K562 (cell line): ENCODE data around the gene UBE2R2. TPM values are rescaled to one million over a fixed set of nuclear protein-coding genes. Genes with fewer than 3 reads are reported as not detected.
A peak's percentile ranks its signal among the peaks of the same experiment; 100 is the strongest.
"Not testable (repeated sequence)": the region's sequence is repeated elsewhere in the genome, so short reads cannot be mapped to it uniquely, and the experiment has no call there.

ENCODE experiments used
- ATAC-seq: fragments of 200-7000 bp; cut with Tn5 transposase; 3 replicates; pipeline ENCODE4 v1.9.1; 2020; ENCODE audit warnings: moderate library complexity
- BruUV-seq: library from RNA; stranded (reverse); fragments of 400-500 nt; replicated peaks from 2 replicates; lab custom pipeline; 2021; lab: Mats Ljungman, UMichigan
- CTCF ChIA-PET: fragments of 300-600 bp; formaldehyde crosslinking; extraction: SDS; loops from one replicate; lab custom pipeline; 2021; ENCODE audit warnings: low intra/inter-chr PET ratio; lab: Yijun Ruan, JAX
- POLR2A ChIA-PET: fragments of 300-600, 350-650 bp; sonication (Branson Sonifier 250); formaldehyde crosslinking; extraction: SDS; loops from one replicate; lab custom pipeline; 2021; ENCODE audit warnings: antibody characterized with exemption, inconsistent platforms; lab: Yijun Ruan, JAX
- DNase-seq, 4 experiments: peaks; one replicate each; pipeline versions ENCODE4 v3.0.0 to v3.0.0-alpha.2; 2011 to 2018; ENCODE audit warnings: low spot score in 3 of 4, mixed read lengths in 3 of 4; ENCODE audit errors: extremely low read depth in 1 of 4
- FAIRE-seq: peaks from 2 replicates; lab custom pipeline; 2011; peaks lifted over from hg19 to GRCh38; lab: Jason Lieb, UNC
- H2AFZ ChIP-seq: 2 replicates; pipeline ENCODE4 v1.6.0; 2011; ENCODE audit warnings: low read depth, low read length, control low read depth, inconsistent platforms
- H3K27ac ChIP-seq: fragments of 200-600 bp; 3 replicates; pipeline ENCODE4 v1.8.0; 2011; ENCODE audit warnings: low read depth, mild to moderate bottlenecking, control low read depth, inconsistent platforms, low read length, moderate library complexity, mixed read lengths; ENCODE audit errors: extremely low read depth
- H3K27me3 ChIP-seq, 2 experiments: fragments of 300-600 bp in 1 of 2; 2 replicates in 1 of 2; 3 replicates in 1 of 2; pipeline versions ENCODE4 v1.6.0 to v1.8.0; 2011; ENCODE audit warnings: inconsistent platforms in 2 of 2, low read length in 2 of 2, mild to moderate bottlenecking in 1 of 2, mixed read lengths in 1 of 2, moderate library complexity in 1 of 2; ENCODE audit not compliant: control insufficient read depth in 2 of 2, insufficient read depth in 2 of 2
- H3K36me3 ChIP-seq: fragments of 300-600 bp; 3 replicates; pipeline ENCODE4 v1.8.0; 2011; ENCODE audit warnings: mild to moderate bottlenecking, low read length, inconsistent platforms; ENCODE audit not compliant: control insufficient read depth, insufficient read depth
- H3K4me1 ChIP-seq, 2 experiments: fragments of 200-600 bp in 1 of 2; replicated peaks in 1 of 2; 2 replicates in 1 of 2; 3 replicates in 1 of 2; pipeline versions ENCODE4 v1.5.1 to v1.8.0; 2011; ENCODE audit warnings: inconsistent platforms in 2 of 2, low read length in 2 of 2, mild to moderate bottlenecking in 1 of 2, mixed read lengths in 1 of 2, moderate library complexity in 1 of 2; ENCODE audit not compliant: control insufficient read depth in 2 of 2, insufficient read depth in 2 of 2
- H3K4me2 ChIP-seq: 2 replicates; pipeline ENCODE4 v1.6.1; 2011; ENCODE audit warnings: low read length, control low read depth, inconsistent platforms, mixed read lengths; ENCODE audit not compliant: insufficient read depth
- H3K4me3 ChIP-seq: fragments of 200-600 bp; sonication (generic), shearing (Covaris generic); 2 replicates; pipeline ENCODE4 v1.5.1; 2016; ENCODE audit warnings: control low read depth, inconsistent platforms
- H3K79me2 ChIP-seq: fragments of 200-600 bp; 3 replicates; pipeline ENCODE4 v1.8.0; 2011; ENCODE audit warnings: low read length, inconsistent platforms; ENCODE audit not compliant: control insufficient read depth, insufficient read depth
- H3K9ac ChIP-seq, 2 experiments: 2 replicates each; pipeline versions ENCODE4 v1.6.0 to v1.6.1; 2011; ENCODE audit warnings: low read depth in 2 of 2, low read length in 2 of 2, control low read depth in 1 of 2, inconsistent platforms in 1 of 2, mild to moderate bottlenecking in 1 of 2, mixed read lengths in 1 of 2; ENCODE audit not compliant: insufficient read depth in 1 of 2
- H3K9me1 ChIP-seq: one replicate; pipeline ENCODE4 v1.6.0; 2011; ENCODE audit warnings: inconsistent platforms, mild to moderate bottlenecking, low read length, moderate library complexity; ENCODE audit not compliant: control insufficient read depth, insufficient read depth
- H3K9me3 ChIP-seq: replicated peaks from 2 replicates; pipeline ENCODE4 v1.5.1; 2011; ENCODE audit warnings: low read depth, low read length, inconsistent platforms; ENCODE audit not compliant: control insufficient read depth, insufficient read depth
- H4K20me1 ChIP-seq: replicated peaks from 2 replicates; pipeline ENCODE4 v1.6.1; 2011; ENCODE audit warnings: low read length, inconsistent platforms, mixed read lengths; ENCODE audit not compliant: control insufficient read depth, insufficient read depth
- RAD21 ChIP-seq, 2 experiments: fragments of 250-450 bp in 1 of 2; fragments of 450-650 bp in 1 of 2; sonication (Bioruptor Pico) in 1 of 2; formaldehyde crosslinking in 1 of 2; IDR thresholded peaks in 1 of 2; conservative IDR thresholded peaks in 1 of 2; 2 replicates each; pipeline versions ENCODE4 v1.4.0 to v1.8.0; 2020 to 2022; ENCODE audit warnings: mild to moderate bottlenecking in 2 of 2, moderate library complexity in 1 of 2
- SETDB1 ChIP-seq: IDR thresholded peaks from one replicate; pipeline ENCODE4 v1.6.1; 2012; ENCODE audit warnings: low read length, control low read depth, inconsistent platforms
- SRF ChIP-seq, 2 experiments: fragments of 250-450, 450-650 bp in 1 of 2; sonication (Bioruptor Pico) in 1 of 2; sonication (generic) in 1 of 2; formaldehyde crosslinking; IDR thresholded peaks; 2 replicates each; pipeline versions ENCODE4 v1.5.0 to v1.5.1; 2020 to 2022; ENCODE audit warnings: mild to moderate bottlenecking in 1 of 2, missing genetic modification reagents in 1 of 2
- WGBS: fragments of 100-300 bp; shearing (Covaris generic); methylation state at CpG from one replicate; pipeline ENCODE4 v1.1.6; 2016; ENCODE audit warnings: low coverage, mixed read lengths; ENCODE audit not compliant: insufficient coverage; ENCODE audit errors: missing lambda C conversion rate; 5-methylcytosine and 5-hydroxymethylcytosine counted together
- in situ Hi-C: fragments of 300-500 bp; cut with MboI; formaldehyde crosslinking; loops from 4 replicates; pipeline ENCODE4 v1.15.0; 2018; ENCODE audit warnings: inconsistent platforms, mixed read lengths
- intact Hi-C: fragments of 100-400 bp; cut with micrococcal nuclease; formaldehyde crosslinking; loops from 2 replicates; pipeline ENCODE4 v1.14.2; 2022
- polyA plus RNA-seq, 8 experiments: library from polyadenylated mRNA; depleted of rRNA in 4 of 8; stranded (reverse) in 5 of 8; unstranded in 3 of 8; fragments of >200 nt; fragmentation: Nextera tagmentation in 2 of 8; fragmentation: Illumina TruSeq in 1 of 8; extraction: Ambion mirVana in 2 of 8; extraction: Trizol in 1 of 8; gene quantifications; 2 replicates each; pipeline versions ENCODE4 v1.2.1 to v1.2.3, GENCODE V29; 2011 to 2014; ENCODE audit warnings: inconsistent platforms in 1 of 8, missing spikeins in 1 of 8
- total RNA-seq, 7 experiments: library from RNA; depleted of rRNA in 6 of 7; stranded (reverse); fragments of >200 nt in 6 of 7; fragmentation: Illumina TruSeq in 2 of 7; extraction: Trizol in 2 of 7; gene quantifications; 2 replicates each; pipeline versions ENCODE4 v1.2.1 to v1.2.3, GENCODE V29; 2011 to 2021; ENCODE audit warnings: low replicate concordance in 1 of 7
- TF ChIP-seq, protein P1 (sequence below), 3 experiments: IDR thresholded peaks in 2 of 3; conservative IDR thresholded peaks in 1 of 3; 2 replicates each; pipeline ENCODE4 v1.5.1; 2011 to 2012; ENCODE audit warnings: low read length in 3 of 3, mild to moderate bottlenecking in 3 of 3, control low read depth in 2 of 3, improper control_type of control experiment in 1 of 3, inconsistent platforms in 1 of 3, low read depth in 1 of 3, mixed read lengths in 1 of 3, moderate library complexity in 1 of 3; ENCODE audit not compliant: insufficient read depth in 2 of 3

The UBE2R2 gene
- total and polyA plus RNA-seq, 9 of the 15 experiments (the other 6 are each of a cell fraction or from before 2014, with no cell fraction given) = 7.8 to 26.2 (median 11.8) TPM

DNA sequence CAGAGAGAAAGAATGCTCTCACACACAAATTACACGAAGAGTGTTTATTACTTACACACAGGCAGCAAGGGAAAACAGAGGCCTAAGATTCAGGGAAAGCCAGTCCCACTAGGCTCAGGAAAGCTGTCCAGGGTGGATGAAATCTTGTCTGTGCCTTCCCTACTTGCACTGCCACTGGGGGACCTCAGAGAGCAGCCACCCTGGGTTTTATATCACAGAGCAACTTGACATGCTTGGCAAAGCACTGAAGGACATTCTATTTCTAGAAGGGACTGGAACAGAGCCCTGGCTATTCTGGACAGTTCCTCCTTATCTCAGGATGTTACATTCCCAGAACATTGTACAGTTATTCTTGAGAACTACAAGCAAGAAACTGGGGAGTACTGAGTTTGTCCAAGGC, 29.1 kb upstream of the UBE2R2 start:
- CTCF ChIA-PET = no interaction called here
- BruUV-seq = no TSS peak
- H3K79me2 ChIP-seq = no peaks in the 10 kb centered on the region

DNA sequence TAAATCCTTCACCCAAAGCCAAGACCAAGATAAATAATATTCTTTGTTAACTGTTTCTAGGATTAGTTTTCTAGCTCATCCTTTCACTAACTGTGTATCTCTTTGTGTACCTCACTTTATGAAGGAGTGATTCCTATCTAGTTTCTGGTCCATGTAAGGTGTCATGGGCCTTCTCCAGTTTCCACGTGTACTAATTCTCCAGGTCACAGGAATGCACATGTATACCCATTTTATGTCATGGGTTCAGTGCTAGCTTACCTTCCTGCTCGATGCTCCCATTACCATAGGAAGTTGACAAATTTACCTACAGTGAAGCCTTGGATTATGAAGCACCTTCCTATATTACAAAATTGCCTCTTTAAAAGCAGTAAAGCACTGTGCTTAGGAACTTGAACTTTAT, 27.5 kb upstream of the UBE2R2 start:
- H3K4me1 ChIP-seq, H4K20me1 ChIP-seq, BruUV-seq, DNase-seq, CTCF ChIA-PET, H3K36me3 ChIP-seq, ATAC-seq, H3K9me1 ChIP-seq, H3K4me2 ChIP-seq, H3K79me2 ChIP-seq, in situ Hi-C loops, H3K9ac ChIP-seq, H3K27me3 ChIP-seq, H3K9me3 ChIP-seq, H3K27ac ChIP-seq, FAIRE-seq, H2AFZ ChIP-seq, POLR2A ChIA-PET, H3K4me3 ChIP-seq: not testable (repeated sequence)
- WGBS = 31% methylated on average over 2 of the region's 2 CpGs
- intact Hi-C loops = loop anchor here (10.0 kb wide), 1 partner anchor 65 kb away; no protein-coding TSS in a partner anchor

More for the DNA sequence above, 29.1 kb upstream of the UBE2R2 start:
- H2AFZ ChIP-seq = no peak overlapping the region
- no peaks in the 10 kb centered on the region for H3K9me1 ChIP-seq
- no peak overlapping the region for H3K4me2 ChIP-seq
- H3K27me3 ChIP-seq = peaks cover 0 to 4% of the 10 kb centered on the region in 2 experiments; a peak in 1 of 5 replicates
- H3K36me3 ChIP-seq = no peaks in the 10 kb centered on the region
- peak in 1 of 2 experiments; percentile 21; a peak in 1 of 4 replicates for TF ChIP-seq RAD21 (CRISPR knock-in tag; conservative IDR thresholded peaks at IDR 0.05 in 1 of 2, IDR thresholded peaks at IDR 0.05 in 1 of 2)
- TF ChIP-seq, protein P1, sequence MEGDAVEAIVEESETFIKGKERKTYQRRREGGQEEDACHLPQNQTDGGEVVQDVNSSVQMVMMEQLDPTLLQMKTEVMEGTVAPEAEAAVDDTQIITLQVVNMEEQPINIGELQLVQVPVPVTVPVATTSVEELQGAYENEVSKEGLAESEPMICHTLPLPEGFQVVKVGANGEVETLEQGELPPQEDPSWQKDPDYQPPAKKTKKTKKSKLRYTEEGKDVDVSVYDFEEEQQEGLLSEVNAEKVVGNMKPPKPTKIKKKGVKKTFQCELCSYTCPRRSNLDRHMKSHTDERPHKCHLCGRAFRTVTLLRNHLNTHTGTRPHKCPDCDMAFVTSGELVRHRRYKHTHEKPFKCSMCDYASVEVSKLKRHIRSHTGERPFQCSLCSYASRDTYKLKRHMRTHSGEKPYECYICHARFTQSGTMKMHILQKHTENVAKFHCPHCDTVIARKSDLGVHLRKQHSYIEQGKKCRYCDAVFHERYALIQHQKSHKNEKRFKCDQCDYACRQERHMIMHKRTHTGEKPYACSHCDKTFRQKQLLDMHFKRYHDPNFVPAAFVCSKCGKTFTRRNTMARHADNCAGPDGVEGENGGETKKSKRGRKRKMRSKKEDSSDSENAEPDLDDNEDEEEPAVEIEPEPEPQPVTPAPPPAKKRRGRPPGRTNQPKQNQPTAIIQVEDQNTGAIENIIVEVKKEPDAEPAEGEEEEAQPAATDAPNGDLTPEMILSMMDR (IDR thresholded peaks at IDR 0.05 in 2 of 3, conservative IDR thresholded peaks at IDR 0.05 in 1 of 3; ENCODE audit: insufficient read depth in 2 of 3, low read depth in 1 of 3, low read length in 3 of 3) = 0 out of 6 replicates have a peak, but pooled peaks of 1 of the 3 experiments have one; percentile 15
- no peak for TF ChIP-seq SETDB1
- TF ChIP-seq SRF (CRISPR knock-in tag; IDR thresholded peaks at IDR 0.05) = peak in 1 of 2 experiments; percentile 88; a peak in 1 of 4 replicates
- intact Hi-C loops = loop anchor here (10.0 kb wide), 1 partner anchor 67 kb away; no protein-coding TSS in a partner anchor
- no peak for DNase-seq
- ATAC-seq = peak; percentile 19; the same call in 1 of the 3 replicates
- WGBS = 0% methylated on average over 1 of the region's 1 CpG
- POLR2A ChIA-PET = interaction anchor here (0.6 to 1.1 kb wide), 4 partner anchors 9 to 795 kb away, joined by 3 to 4 read pairs (median 3); no protein-coding TSS in a partner anchor
- H4K20me1 ChIP-seq = no peaks in the 10 kb centered on the region
- no peak overlapping the region for H3K4me3 ChIP-seq
- H3K4me1 ChIP-seq = peaks cover 0 to 7% of the 10 kb centered on the region in 2 experiments; a peak in 2 of 5 replicates
- H3K9me3 ChIP-seq = no peaks in the 10 kb centered on the region
- H3K9ac ChIP-seq = no peak overlapping the region
- FAIRE-seq = no peak
- no peak overlapping the region for H3K27ac ChIP-seq
- in situ Hi-C loops = no loop called here
